OCI-LY7 (cell line): ENCODE data around the gene NT5C2.

Experiments used
- EZH2phosphoT487 ChIP-seq: fragments of 200-600 bp; sonication (generic); IDR thresholded peaks from 2 replicates; pipeline ENCODE4 v1.6.1; 2018; ENCODE audit warnings: low read depth, borderline replicate concordance, mild to moderate bottlenecking, mixed run types, antibody characterized with exemption, low read length, moderate library complexity, mixed read lengths
- TF ChIP-seq, protein P1 (sequence below): fragments of 200-600 bp; sonication (generic); conservative IDR thresholded peaks from 2 replicates; pipeline ENCODE4 v1.5.1; 2014; ENCODE audit warnings: mild to moderate bottlenecking, antibody characterized with exemption, low read length, moderate library complexity, mixed read lengths

DNA sequence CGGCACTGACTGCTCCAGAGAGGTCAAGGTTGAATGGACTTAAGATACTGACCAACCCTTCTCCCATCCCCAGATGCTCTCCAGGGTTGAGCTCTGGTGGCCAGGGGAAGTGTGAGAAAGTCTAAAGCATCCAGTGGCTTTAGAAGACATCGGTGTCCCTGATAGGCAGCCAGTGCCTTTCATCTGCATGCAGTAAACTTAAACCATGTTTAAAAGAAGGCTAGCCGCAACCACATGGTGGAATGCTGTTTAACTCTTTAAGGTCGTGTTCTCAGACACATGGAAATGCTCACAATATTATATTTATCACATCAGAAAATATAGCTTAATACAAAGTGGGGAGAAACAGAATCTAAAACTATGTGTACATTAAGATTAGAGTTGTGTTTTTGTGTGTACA lies 138.0 kb downstream of the NT5C2 start:
- TF ChIP-seq, protein P1, sequence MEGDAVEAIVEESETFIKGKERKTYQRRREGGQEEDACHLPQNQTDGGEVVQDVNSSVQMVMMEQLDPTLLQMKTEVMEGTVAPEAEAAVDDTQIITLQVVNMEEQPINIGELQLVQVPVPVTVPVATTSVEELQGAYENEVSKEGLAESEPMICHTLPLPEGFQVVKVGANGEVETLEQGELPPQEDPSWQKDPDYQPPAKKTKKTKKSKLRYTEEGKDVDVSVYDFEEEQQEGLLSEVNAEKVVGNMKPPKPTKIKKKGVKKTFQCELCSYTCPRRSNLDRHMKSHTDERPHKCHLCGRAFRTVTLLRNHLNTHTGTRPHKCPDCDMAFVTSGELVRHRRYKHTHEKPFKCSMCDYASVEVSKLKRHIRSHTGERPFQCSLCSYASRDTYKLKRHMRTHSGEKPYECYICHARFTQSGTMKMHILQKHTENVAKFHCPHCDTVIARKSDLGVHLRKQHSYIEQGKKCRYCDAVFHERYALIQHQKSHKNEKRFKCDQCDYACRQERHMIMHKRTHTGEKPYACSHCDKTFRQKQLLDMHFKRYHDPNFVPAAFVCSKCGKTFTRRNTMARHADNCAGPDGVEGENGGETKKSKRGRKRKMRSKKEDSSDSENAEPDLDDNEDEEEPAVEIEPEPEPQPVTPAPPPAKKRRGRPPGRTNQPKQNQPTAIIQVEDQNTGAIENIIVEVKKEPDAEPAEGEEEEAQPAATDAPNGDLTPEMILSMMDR, result no peak
- TF ChIP-seq EZH2phosphoT487, result no peak
